ENCODE data around the gene ZNF318.

Gene ZNF318

DNA sequence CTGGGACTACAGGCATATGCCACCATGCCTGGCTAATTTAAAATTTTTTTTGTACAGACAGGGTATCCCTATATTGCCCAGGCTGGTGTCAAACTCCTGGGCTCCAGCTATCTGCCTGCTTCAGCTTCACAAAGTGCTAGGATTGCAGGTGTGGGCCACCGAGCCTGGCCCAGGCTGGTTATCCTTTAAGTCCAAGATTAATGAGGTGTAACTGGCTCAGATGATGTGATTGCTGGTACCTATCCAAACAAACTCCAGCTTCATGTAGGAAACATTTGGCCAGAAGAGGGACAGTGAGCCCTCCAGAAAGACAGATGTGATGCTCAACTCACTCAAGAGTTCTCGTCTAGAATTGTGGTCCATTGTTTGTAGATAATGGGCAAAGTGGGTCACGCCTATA, 9.2 kb upstream of the ZNF318 start:
- Histone ChIP-seq H3K27me3 (ENCODE audit: insufficient read depth, low read length, poor library complexity) (peaks cover 25% of the 10 kb centered on the region), H3K4me2 (ENCODE audit: insufficient read depth, low read length) (no peak overlapping the region), H3K9me3 (ENCODE audit: insufficient read depth, low read length, severe bottlenecking) (no peaks in the 10 kb centered on the region), H3K27ac (ENCODE audit: low read length) (no peak overlapping the region), H4K20me1 (ENCODE audit: insufficient read depth, low read length) (no peaks in the 10 kb centered on the region), H3K9ac (ENCODE audit: low read depth, low read length) (no peak overlapping the region), H2AFZ (ENCODE audit: low read depth, low read length) (no peak overlapping the region), H3K4me3 (ENCODE audit: low read depth in 1 of 2, low read length in 2 of 2) (no peak overlapping the region), H3K36me3 (ENCODE audit: insufficient read depth, low read length) (no peaks in the 10 kb centered on the region), H3K4me1 (ENCODE audit: insufficient read depth, low read length) (peaks cover 13% of the 10 kb centered on the region), H3K79me2 (ENCODE audit: insufficient read depth, low read length) (no peaks in the 10 kb centered on the region)
- no peak for ATAC-seq (ENCODE audit: insufficient read depth, low read depth)
- no peak for DNase-seq
- no peak for TF ChIP-seq EZH2 (IDR thresholded peaks at IDR 0.05; ENCODE audit: borderline replicate concordance, low read depth, low read length, severe bottlenecking)
- TF ChIP-seq, protein P1, sequence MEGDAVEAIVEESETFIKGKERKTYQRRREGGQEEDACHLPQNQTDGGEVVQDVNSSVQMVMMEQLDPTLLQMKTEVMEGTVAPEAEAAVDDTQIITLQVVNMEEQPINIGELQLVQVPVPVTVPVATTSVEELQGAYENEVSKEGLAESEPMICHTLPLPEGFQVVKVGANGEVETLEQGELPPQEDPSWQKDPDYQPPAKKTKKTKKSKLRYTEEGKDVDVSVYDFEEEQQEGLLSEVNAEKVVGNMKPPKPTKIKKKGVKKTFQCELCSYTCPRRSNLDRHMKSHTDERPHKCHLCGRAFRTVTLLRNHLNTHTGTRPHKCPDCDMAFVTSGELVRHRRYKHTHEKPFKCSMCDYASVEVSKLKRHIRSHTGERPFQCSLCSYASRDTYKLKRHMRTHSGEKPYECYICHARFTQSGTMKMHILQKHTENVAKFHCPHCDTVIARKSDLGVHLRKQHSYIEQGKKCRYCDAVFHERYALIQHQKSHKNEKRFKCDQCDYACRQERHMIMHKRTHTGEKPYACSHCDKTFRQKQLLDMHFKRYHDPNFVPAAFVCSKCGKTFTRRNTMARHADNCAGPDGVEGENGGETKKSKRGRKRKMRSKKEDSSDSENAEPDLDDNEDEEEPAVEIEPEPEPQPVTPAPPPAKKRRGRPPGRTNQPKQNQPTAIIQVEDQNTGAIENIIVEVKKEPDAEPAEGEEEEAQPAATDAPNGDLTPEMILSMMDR (IDR thresholded peaks at IDR 0.05; ENCODE audit: borderline replicate concordance, extremely low read depth, low read length, poor library complexity, severe bottlenecking) = no peak

DNA sequence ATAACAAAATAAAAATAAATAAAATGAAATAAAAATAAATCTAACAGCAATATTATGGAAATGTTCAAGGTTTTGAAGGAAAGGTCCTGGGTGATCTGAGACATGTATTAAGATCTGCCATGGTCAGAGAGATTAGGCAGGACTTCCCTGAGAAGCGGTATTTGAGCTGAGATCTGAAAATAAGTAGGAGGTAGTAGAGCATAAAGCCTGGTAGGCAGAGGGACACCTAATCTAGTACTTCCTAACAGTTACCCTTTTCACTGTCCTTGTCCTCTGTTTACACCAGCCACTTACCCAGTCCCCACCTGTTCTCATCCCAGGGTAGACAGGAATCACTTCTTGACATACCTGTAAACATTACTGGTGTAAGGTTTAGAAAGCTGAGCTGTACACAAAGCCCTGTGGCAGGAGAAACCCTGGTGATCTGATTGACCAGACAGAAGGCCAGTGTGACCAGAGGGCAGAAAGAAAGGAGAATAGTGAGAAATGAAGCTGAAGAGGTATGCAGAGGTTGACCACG, 8.3 kb upstream of the ZNF318 start:
- H3K4me2 ChIP-seq (ENCODE audit: insufficient read depth, low read length) = no peak overlapping the region
- no peaks in the 10 kb centered on the region for H3K36me3 ChIP-seq (ENCODE audit: insufficient read depth, low read length)
- peaks cover 5% of the 10 kb centered on the region; the same call in 1 of the 2 replicates for H3K4me1 ChIP-seq (ENCODE audit: insufficient read depth, low read length)
- no peak for TF ChIP-seq EZH2 (IDR thresholded peaks at IDR 0.05; ENCODE audit: borderline replicate concordance, low read depth, low read length, severe bottlenecking)
- TF ChIP-seq, protein P1 (IDR thresholded peaks at IDR 0.05; ENCODE audit: borderline replicate concordance, extremely low read depth, low read length, poor library complexity, severe bottlenecking) = no peak
- no peaks in the 10 kb centered on the region for H3K9me3 ChIP-seq (ENCODE audit: insufficient read depth, low read length, severe bottlenecking)
- peaks cover 25% of the 10 kb centered on the region for H3K27me3 ChIP-seq (ENCODE audit: insufficient read depth, low read length, poor library complexity)
- DNase-seq (no peak), ATAC-seq (ENCODE audit: insufficient read depth, low read depth) (no peak)
- H3K27ac ChIP-seq (ENCODE audit: low read length) = no peak overlapping the region
- no peak overlapping the region for H3K4me3 ChIP-seq (ENCODE audit: low read depth in 1 of 2, low read length in 2 of 2)
- no peaks in the 10 kb centered on the region for H3K79me2 ChIP-seq (ENCODE audit: insufficient read depth, low read length)
- no peak overlapping the region for H3K9ac ChIP-seq (ENCODE audit: low read depth, low read length)
- H4K20me1 ChIP-seq (ENCODE audit: insufficient read depth, low read length) = no peaks in the 10 kb centered on the region
- no peak overlapping the region for H2AFZ ChIP-seq (ENCODE audit: low read depth, low read length)

- Histone ChIP-seq H3K27ac (ENCODE audit: low read length) (no peak overlapping the region), H3K4me2 (ENCODE audit: insufficient read depth, low read length) (no peak overlapping the region), H3K79me2 (ENCODE audit: insufficient read depth, low read length) (no peaks in the 10 kb centered on the region), H3K9ac (ENCODE audit: low read depth, low read length) (no peak overlapping the region), H3K27me3 (ENCODE audit: insufficient read depth, low read length, poor library complexity) (peaks cover 21% of the 10 kb centered on the region), H4K20me1 (ENCODE audit: insufficient read depth, low read length) (no peaks in the 10 kb centered on the region), H3K4me1 (ENCODE audit: insufficient read depth, low read length) (no peaks in the 10 kb centered on the region), H3K9me3 (ENCODE audit: insufficient read depth, low read length, severe bottlenecking) (no peaks in the 10 kb centered on the region), H2AFZ (ENCODE audit: low read depth, low read length) (no peak overlapping the region), H3K36me3 (ENCODE audit: insufficient read depth, low read length) (no peaks in the 10 kb centered on the region), H3K4me3 (ENCODE audit: low read depth in 1 of 2, low read length in 2 of 2) (no peak overlapping the region)
- no peak for TF ChIP-seq EZH2 (IDR thresholded peaks at IDR 0.05; ENCODE audit: borderline replicate concordance, low read depth, low read length, severe bottlenecking)
- TF ChIP-seq, protein P1 (IDR thresholded peaks at IDR 0.05; ENCODE audit: borderline replicate concordance, extremely low read depth, low read length, poor library complexity, severe bottlenecking) = no peak
- no peak for ATAC-seq (ENCODE audit: insufficient read depth, low read depth)
- no peak for DNase-seq
These were observed 7.1 kb upstream of the ZNF318 start for GRCh38 chr6:43376551-43376981.
